Kidney (tissue), 14 donors: ENCODE data around the gene RPS6KA2. TPM values are rescaled to one million over a fixed set of nuclear protein-coding genes. Genes with fewer than 3 reads are reported as not detected.

Experiments
- DNase-seq, 5 donors: peaks; one replicate each; pipeline ENCODE4 v3.0.0-alpha.2; 2013 to 2020
- FAIRE-seq: peaks from 2 replicates; lab custom pipeline; 2012; peaks lifted over from hg19 to GRCh38; lab: Jason Lieb, UNC
- H3K27ac ChIP-seq, 2 donors: one replicate each; pipeline ENCODE4 v1.7.0; 2013; ENCODE audit warnings: low read depth in 2 of 2, low read length in 2 of 2, inconsistent platforms in 1 of 2
- H3K27me3 ChIP-seq: one replicate; pipeline ENCODE4 v1.7.1; 2013; ENCODE audit warnings: low read length, inconsistent platforms; ENCODE audit not compliant: control insufficient read depth, insufficient read depth
- H3K36me3 ChIP-seq, 3 donors: one replicate each; pipeline versions ENCODE4 v1.7.0 to v1.7.1; 2013; ENCODE audit warnings: low read length in 3 of 3, control low read depth in 1 of 3, inconsistent platforms in 1 of 3; ENCODE audit not compliant: insufficient read depth in 3 of 3, control insufficient read depth in 2 of 3
- H3K4me1 ChIP-seq, 3 donors: one replicate each; pipeline versions ENCODE4 v1.7.0 to v1.7.1; 2013; ENCODE audit warnings: low read length in 3 of 3, inconsistent platforms in 1 of 3, low read depth in 1 of 3; ENCODE audit not compliant: control insufficient read depth in 2 of 3, insufficient read depth in 2 of 3
- H3K4me3 ChIP-seq, 3 donors: one replicate each; pipeline versions ENCODE4 v1.7.0 to v1.8.1; 2013; ENCODE audit warnings: low read length in 3 of 3, control low read depth in 1 of 3, inconsistent platforms in 1 of 3
- H3K9ac ChIP-seq, 3 donors: one replicate each; pipeline versions ENCODE4 v1.7.0 to v1.7.1; 2013; ENCODE audit warnings: low read length in 3 of 3, control low read depth in 1 of 3, inconsistent platforms in 1 of 3
- H3K9me3 ChIP-seq, 3 donors: one replicate each; pipeline versions ENCODE4 v1.7.0 to v1.7.1; 2013; ENCODE audit warnings: low read length in 3 of 3, control low read depth in 1 of 3, inconsistent platforms in 1 of 3; ENCODE audit not compliant: control insufficient read depth in 2 of 3, insufficient read depth in 1 of 3
- intact Hi-C: fragments of 100-400 bp; cut with DNase I; formaldehyde crosslinking; loops from one replicate; pipeline ENCODE4 v1.11.1; 2022
- microRNA-seq: library from miRNA; unstranded; fragments of <30 nt; microRNA quantifications from one replicate; pipeline ENCODE4 v1.2.0, GENCODE V29; 2020
- polyA plus RNA-seq: library from polyadenylated mRNA; stranded (reverse); fragments of 350-450 nt; fragmentation: Illumina TruSeq; extraction: RNeasy Lipid Tissue Mini Kit (QIAGEN cat#74804); gene quantifications from one replicate; pipeline ENCODE4 v1.2.3, GENCODE V29; 2014; ENCODE audit warnings: low read depth, low replicate concordance; ENCODE audit not compliant: insufficient read depth
- total RNA-seq: library from RNA; stranded (reverse); fragmentation: NEBNext Ultra II Directional; extraction: Animal tissue kit (Norgen Biotek cat#: 25700); gene quantifications from one replicate; pipeline ENCODE4 v1.2.1, GENCODE V29; 2021
- TF ChIP-seq, protein P1 (sequence below): IDR thresholded peaks from 3 replicates; pipeline ENCODE4 v1.5.1; 2012; ENCODE audit warnings: mild to moderate bottlenecking, moderate library complexity, borderline replicate concordance; ENCODE audit not compliant: insufficient read depth; ENCODE audit errors: extremely low read depth
- donor health status: control.
- donor health status: control.
- donor health status: control.
- donor health status: control.
- donor health status: control.
- donor health status: DM: yes; HTN: yes; CAD: no.
- donor health status: Normal renal cell carcinoma (clear cell type).

Gene RPS6KA2
- total and polyA plus RNA-seq, 2 donors from 2014 or later = 12.3 to 61.2 TPM

DNA sequence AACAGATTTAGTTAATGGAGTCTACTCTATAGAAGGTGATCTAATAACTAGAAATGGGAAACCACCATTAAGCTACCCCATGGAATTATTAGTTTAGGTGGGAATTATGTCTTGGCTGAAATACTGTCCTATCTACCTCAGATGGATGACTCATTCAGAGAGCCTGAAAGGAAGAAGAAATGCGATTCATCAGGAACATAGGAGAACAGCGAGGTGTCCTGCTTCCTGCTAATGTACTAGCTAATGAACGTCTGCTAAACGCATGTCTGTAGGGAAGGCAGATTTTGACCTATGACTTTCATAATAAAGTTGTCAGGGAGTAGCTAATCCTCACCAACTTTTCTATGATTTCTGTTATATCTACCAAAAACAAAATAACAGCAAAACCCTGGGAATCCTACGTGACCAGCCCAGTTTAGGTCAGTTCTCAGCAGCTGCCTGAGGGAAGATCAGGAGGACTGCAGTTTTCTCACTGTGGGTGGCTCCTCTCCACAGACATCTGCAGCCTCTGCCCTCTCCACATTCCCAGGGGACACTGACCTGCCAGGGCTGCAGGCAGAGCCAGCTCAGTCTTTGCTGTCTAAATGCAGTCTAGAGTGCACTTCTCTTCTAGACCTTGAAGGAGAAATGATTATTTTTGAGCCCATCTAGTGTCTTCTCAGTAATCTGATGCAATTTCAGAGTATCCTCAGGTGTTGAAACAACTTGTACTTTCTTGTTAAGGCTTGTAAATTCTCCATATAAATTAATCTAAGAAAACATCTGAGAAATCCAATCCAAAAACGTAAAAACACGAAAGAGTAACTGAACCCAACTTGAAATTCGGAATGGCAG lies 266.6 kb downstream of the RPS6KA2 start:
- Histone ChIP-seq H3K27me3 (no peaks in the 10 kb centered on the region), H3K9ac (no peak overlapping the region), H3K27ac (no peak overlapping the region), H3K36me3 (peaks cover 0 to 25% (median 6%) of the 10 kb centered on the region in 3 donors), H3K4me1 (no peaks in the 10 kb centered on the region), H3K4me3 (no peak overlapping the region), H3K9me3 (no peaks in the 10 kb centered on the region)
- FAIRE-seq (no peak), DNase-seq (no peak)
- intact Hi-C loops = no loop called here
- TF ChIP-seq, protein P1, sequence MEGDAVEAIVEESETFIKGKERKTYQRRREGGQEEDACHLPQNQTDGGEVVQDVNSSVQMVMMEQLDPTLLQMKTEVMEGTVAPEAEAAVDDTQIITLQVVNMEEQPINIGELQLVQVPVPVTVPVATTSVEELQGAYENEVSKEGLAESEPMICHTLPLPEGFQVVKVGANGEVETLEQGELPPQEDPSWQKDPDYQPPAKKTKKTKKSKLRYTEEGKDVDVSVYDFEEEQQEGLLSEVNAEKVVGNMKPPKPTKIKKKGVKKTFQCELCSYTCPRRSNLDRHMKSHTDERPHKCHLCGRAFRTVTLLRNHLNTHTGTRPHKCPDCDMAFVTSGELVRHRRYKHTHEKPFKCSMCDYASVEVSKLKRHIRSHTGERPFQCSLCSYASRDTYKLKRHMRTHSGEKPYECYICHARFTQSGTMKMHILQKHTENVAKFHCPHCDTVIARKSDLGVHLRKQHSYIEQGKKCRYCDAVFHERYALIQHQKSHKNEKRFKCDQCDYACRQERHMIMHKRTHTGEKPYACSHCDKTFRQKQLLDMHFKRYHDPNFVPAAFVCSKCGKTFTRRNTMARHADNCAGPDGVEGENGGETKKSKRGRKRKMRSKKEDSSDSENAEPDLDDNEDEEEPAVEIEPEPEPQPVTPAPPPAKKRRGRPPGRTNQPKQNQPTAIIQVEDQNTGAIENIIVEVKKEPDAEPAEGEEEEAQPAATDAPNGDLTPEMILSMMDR = no peak

Small RNA genes within 50 kb of the gene (microRNA-seq; reads per million reads assigned to microRNA genes)
- not detected for gene MIR1913

Other genes starting within 250 kb of the RPS6KA2 start
- gene MPC1, start 244.3 kb downstream of the RPS6KA2 start, total RNA-seq = 74.1 TPM
- 313 TPM for gene MPC1, start 244.3 kb downstream of the RPS6KA2 start, polyA plus RNA-seq
- 1.9 TPM for gene RAMACL, start 40.6 kb downstream of the RPS6KA2 start, total RNA-seq
- gene RAMACL, start 40.6 kb downstream of the RPS6KA2 start, polyA plus RNA-seq = not detected